RPMI7951 (cell line): ENCODE measurements around the gene GALNT2. TPM values are rescaled to one million over a fixed set of nuclear protein-coding genes. Genes with fewer than 3 reads are reported as not detected.

Experiments
- DNase-seq: peaks from one replicate; pipeline ENCODE4 v3.0.0-alpha.2; 2012; ENCODE audit warnings: low read depth
- total RNA-seq: library from RNA; depleted of rRNA; stranded (reverse); fragments of >200 nt; shearing (Covaris generic); gene quantifications from 2 replicates; pipeline ENCODE4 v1.2.3, GENCODE V29; 2014

GALNT2 gene
- total RNA-seq, 1 experiment from 2014 or later, result 26.6 TPM

DNA sequence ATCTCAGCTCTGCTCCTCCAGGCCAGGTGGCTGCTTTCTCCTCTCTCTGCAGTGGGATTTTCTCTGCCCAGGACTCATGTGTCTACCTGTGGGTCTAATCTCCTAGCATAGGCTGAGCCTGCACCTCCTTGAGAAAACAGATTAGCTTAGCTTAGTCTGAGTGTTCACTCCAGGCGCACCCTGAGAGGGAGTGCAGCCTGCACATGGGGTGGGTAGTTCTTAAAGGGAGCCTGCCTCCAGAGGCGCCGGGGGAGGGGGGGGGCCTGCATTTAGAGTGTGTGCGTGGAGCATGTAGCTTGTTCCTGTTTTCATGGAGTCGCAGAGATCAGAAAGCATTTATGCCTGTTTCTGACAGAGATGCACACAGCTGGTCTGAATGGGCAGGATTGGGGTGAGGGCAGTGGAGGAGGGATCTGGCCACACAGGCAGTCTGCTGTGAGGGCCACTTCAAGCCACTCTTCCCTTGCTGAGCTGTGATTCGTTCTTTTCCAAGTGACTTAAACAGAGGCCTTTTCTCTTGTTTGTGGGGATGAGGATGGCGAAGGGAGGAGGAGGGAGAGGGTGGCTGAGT, 45.2 kb downstream of the GALNT2 start:
- DNase-seq, result peak; percentile 25

DNA sequence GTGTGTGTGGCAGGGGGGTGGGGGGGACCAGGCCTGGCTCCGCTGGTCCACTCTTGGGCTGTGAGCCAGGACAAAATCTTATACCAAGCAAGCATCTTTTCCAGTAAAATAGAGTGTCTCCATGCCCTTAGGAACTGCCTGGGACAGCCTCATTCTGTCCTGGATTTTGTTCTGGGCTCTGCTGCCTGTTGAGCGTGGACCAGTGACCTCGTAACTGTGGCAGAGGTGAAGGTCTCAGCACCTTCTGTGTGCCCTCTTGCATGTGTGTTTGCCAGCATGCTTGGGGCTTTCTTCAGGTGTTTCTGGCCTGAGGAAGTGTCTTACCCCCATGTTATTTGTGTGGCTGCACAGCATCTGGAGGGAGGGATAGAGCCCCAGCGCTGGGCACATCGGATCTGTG, 45.7 kb downstream of the GALNT2 start:
- DNase-seq, result no peak

DNA sequence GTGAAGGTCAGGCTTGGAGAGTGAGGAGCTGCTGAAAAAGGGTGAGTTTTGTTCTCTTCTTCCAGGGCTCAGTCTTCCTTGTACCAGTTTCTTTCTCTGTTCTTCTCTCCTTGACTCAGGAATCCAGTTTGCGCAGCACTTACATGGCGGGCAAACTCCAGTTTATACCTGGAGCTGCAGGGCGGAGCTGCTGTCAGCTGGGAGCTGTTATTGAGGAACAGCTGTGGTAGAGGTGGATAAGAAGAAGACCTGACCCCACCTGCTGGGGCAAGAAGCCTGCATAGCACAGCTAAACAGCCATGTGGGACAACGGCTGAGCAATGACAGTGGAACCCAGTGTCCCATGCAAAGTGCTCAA, 46.2 kb downstream of the GALNT2 start:
- DNase-seq, result no peak

DNA sequence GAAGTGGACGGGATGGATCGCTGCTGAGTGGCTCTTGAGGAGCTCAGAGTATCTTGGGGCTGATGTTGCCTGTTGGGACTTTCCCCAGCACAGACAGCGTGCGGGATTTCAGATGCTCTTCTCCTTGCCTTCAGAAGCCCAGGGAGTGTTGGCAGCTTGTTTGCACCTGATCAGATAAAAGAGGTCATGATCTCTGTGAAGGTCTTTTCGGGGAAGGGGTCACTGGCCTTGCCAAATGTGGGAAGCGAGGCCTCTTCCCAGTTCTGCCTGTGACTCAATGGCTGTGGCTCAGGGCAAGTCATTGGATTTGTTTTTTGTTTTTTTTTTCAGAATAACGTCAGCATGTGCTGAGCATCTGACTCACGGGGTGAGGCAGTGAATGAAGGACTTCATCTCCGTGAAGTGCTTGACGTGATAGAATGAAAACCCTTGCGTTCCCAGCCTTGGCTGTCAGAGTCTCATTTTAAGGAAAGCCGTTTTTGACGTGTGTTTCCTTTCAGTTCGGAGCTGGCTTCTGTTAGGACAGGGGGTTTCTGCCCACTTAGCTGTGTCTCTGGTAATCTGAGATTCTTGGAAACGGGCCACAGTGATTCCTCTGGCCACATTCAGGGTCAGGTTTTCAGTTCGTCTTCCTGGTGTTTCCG, 46.7 kb downstream of the GALNT2 start:
- DNase-seq, result peak; percentile 87

DNA sequence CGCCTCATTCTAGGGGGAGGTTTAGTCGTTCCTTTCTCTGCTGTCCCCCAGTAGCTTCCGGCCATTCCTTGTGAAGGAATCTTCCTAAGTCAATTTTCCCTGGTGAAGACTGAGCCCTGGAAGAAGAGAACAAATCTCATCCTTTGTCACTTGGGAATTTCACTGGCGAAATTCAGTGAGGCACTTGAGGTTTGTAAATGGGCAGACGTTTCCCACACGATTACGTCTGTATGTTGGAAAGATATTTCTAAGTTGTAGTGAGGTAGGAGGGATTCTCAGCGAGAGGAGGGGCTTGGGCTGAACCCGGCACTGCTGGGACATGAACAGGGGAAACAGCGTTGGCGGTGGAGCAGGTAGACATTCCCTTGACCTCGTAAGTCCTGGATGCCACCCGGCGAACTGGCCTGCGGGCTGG, 47.2 kb downstream of the GALNT2 start:
- DNase-seq, result no peak

DNA sequence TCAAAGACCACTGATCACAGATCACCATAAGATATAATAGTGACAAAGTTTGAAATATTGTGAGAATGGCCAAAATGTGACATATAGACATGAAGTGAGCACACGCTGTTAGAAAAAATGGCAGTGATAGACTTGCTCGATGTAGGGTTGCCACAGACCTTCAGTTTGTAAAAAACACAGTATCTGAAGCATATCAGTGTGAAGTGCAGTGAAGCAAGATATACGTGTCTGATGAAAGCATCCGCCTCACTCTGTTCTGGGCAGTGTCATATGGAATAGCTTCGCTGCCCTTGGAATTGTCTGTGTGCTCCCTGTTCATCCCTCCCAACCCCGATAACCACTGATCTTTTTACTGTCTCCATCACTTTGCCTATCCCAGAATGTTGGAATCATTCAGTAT, 50.7 kb downstream of the GALNT2 start:
- DNase-seq, result no peak

DNA sequence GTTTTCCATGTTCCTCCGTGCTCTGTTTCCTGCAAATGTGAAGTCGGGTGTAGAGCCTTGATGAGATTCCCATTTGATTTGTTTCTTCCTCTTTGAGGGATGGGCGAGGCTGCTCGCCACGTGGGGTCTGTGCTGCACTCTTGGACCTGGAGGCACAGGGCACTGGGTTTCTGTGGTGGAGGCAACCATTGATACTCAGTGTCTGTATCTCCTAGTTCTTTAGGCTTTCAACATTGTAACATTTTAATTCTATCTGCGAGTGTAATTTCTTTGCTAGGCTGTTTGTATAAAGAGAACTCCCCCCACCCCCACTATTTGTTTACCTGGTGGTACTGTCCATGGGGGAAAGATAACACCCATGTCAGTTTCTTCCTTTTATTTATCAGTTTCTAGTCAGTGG, 52.3 kb downstream of the GALNT2 start:
- no peak for DNase-seq

DNA sequence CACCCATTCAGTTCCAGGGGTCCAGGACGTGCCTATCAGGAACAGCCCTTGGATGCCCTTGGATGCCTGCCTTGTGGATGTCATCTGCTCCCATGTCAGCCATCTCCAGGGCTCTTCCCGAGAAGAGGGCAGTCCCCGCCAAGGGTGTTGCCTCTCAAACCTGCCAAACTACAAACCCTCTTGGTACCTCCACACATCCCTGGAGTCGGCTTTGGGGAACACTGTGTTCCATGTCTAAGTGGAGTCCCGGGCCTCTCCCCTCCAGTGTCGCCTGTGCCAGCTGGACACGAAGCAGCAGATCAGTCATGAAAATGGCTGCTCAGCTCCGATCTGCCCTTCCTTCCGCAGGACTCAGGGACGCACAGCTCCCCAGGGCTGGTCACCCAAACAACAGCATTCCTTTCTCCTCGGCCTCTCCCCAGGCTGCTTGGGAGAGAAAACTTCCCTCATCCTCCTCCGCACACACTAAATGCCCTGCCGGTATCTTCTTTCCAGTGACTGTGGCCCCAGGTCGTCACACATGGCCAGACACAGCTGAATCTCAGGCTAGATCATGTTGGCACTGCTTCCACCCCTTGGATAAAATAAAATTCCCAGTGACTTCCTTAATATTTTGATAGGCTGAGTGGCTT, 53.4 kb downstream of the GALNT2 start:
- no peak for DNase-seq

DNA sequence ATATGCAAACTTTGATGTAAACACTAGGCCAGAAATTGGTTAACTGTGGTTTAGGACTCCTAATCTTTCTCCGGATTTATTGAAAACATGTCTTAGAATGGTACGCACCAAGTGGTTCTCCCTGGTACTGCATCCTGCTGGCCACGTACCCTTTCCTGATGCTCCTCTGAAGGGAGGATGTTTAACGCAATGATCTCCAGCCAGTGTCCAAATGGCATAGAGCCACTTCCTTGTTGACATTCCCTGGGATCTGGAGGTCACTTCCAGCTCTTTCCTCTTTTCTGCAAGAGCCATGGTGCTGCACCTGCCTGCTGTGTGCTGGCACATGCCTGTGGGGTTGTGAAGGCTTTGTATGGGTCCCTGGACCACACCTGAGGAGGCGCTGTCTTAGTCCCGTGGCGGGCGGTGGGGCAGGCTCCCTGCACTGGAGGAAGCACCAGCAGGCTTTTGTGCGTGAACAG, 53.9 kb downstream of the GALNT2 start:
- peak; percentile 24 for DNase-seq

DNA sequence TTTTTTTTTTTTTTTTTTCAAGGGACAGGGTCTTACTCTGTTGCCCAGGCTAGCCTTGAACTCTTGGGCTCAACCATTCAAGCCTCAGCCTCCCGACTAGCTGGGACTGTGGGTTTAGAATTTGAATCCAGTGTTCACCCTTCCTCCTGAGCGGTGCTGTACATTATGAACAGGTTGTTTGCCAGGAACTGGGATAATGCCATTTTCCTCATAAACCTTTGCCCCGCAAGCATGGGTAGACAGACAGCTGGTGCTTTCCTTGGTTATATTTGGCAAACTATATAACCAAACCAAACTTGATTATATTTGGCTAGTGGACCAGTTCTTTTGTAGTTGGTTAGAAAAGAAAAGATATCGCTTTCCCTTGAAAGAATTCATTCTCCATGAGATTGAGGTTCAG, 54.9 kb downstream of the GALNT2 start:
- no peak for DNase-seq

DNA sequence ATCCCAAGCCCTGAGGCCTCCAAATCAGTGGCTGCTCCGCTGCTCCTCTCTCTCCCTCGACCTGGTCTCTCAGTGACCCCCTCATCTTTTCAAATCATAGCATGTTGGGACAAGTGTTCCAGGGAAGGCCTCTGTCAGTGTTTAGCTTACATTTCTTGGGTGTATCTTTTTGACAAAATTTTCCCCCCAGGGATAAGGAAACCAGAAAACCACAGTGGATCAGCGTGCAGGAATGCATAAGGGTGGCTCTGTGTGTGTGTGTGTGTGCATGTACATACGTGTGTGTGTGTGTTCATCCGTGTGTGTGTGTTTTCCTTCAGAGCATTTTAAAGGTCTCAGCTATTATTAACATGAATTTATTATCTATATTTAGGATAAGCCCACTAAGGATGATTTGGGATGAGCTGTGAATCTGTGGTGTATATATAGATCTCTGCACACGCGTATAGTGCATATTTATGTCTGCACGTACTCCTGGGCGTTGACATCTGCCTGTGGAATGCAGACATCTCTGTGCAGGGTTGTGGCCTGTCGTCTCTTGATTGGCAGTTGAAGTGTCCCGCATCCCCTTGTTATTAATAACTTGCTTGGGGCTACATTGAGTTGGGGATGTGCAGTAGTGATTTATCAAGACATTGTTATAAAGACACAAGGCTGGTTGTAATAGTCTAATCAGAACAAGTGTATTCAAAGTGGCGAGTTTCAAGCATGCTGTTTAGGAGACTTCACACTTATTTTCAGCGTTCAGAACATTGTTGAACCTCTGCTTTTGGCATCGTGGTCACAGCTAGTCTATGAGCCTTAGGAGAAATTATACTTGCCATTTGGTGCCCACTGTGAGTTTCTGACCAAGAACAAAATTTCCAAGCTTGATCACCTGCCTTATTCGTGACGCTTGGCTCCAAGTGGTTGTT, 55.6 kb downstream of the GALNT2 start:
- DNase-seq, result peak; percentile 83

DNA sequence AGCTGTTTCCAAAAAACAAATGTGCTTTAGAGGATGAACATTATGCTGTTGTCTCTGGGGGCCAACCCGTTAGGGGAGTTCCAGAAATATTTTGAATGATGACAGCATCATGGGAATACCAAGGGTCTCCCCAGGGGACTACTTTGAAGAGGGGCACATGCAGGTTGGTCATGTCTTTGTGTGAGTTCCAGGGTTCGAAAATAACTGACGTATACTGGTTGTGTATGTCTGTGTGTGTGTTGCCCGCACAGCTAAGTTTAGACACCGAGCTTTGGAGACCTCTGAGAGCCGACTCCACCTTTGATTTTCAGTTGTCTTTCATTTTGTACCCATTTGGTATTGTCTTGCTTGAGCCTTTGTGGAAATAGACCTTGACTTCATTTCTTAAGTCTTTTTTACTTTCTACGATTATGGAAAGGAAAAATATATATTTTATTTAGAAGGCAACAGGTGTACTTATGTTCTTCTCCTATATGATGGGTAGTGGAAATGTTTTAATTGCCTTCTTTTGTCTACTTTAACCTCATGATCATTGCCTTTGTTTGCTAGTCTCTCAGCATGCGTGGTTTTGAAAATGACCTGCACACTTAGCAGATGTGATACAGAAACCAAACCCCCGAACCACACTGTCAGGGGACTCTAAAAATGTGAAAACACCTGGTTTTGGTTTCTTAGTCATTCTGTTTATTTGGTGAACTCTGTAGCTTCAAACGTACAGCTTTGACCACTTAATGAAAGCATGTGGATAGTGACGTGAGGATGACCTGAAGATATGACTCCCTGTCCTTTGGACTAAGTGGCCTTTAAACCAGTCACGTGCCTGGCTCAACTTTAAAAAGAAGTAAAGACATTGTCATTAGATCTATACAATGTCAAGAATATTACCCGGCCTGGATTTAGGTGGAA, 56.5 kb downstream of the GALNT2 start:
- peak; percentile 70 for DNase-seq

DNA sequence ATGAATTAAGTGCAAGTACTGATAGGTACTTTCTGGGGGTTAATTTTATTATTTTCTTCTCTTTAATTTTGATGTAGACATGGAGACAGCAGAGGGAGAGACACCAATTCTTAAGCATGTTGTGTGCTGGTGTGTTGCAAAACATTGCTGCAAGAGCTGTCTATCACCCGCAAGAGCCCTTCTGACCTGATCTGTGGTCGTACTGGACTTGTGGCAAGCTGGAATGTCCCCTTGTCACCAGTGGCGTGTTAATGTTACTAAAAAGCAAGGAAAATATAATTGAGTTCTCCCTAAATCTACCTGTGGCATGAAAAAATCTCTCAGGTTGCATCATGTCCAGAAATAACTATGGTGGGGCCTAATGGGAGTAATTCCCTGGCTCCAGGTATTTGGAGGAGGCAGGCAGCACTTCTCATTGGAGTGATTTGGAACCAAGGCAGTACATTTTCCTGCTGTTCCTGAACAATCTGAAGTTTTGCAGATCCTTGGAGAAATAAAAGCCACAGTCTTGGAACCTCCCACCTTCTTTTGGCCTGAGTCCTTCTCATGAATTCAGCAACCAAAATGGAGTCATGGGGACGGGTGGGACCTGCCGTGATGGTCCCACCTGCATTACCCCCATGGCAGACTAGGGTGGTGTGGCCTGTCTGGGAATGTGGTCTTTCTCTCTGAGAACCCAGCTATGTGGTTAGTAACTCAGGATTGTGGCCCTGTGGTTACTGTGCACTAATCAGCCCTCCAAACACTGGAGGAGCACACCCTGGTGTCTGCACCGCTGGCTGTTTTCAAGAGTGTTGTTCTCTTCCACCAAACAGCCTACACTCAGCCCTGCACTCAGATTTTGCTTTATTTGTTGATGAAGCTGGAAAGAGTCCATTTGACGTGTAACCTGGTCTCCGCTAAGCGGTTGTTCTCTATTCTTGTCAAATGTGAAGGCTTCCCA, 57.4 kb downstream of the GALNT2 start:
- no peak for DNase-seq

DNA sequence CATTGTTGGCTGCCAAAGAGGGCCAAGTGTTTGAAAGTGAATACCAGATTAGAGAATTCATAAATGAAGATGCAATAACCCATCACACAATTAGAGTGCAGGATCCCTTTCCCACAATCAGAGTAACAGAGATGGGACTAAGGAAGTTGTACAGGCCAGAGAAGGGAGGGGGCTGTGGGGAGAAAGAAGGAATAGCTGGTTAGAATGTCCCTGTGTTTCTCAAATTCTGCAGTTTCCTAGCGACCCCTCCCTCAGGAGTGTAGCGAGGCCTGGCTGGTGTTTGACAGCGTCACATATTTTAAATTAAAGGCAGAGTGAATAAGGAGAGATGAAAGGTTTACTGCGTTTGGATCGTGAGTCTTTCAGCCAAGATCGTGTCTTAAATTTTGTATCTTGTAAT, 58.1 kb downstream of the GALNT2 start:
- DNase-seq, result no peak

DNA sequence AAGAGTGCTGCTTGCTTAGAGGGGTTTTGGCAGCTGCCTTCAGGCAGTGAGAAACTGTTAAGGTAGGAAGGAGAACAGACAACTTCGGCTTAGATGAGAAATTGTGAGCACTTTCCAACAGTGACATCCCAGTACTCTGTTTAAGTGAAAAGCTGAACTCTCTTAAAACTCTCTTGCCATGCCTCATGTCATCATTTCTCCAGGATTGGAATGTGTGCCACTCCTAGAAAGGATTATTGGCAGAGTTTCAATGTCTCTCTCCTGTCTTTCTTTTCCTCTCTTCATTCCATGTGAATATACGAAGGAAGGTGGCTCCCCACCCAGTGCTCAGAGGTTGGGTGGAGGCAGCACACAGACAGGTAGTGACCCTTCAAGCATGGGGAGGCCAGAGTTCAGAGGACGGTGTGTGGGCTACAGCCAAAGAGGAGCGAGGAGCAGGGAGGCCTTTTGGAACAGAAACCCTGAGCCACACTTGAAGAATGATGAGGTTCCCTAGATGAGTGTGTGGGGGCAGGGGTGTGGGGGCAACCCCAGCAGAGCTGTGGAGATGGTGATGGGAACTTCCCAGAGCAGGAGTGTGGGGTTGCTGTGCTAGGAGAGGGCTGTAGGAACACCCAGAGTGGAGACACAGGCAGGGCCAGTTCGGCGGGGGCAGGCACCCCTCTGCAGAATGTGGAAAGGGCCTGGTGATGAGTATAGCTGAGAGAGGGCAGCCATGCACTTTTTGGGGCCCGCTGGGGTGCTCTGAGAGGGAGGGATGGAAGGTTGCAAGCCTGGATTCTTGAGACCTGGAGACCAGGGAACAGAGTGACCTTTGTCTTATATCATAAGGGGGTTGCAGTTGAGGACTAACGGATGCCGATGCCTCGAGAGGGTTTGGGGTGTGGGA, 58.8 kb downstream of the GALNT2 start:
- DNase-seq, result peak; percentile 19

DNA sequence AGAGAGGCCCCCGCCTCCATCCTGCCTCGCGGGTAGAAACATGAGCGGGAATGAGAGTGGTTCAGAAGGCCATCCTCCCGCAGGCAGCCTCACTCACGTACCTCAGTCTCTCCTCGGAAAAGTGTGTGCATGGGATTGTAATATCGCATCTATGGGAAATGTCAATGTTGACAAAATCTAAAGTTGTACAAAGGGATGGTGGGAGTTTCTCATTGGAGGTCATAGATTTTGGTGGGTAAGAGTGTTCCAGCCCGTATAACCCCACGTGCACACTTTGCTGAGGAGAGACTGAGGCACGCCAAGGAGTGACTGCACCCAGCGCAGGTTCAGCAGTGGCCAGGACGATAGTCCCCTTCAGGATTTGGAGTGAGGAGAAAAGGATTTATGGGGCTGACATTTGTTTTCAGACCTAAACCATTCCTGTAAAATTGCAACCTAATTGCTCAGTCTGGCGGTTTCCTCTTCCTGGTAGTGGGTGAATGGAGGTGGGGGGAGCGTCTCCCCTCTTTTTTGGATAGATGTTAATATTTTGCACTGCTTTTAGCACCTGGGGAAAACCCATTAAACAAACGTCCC, 59.6 kb downstream of the GALNT2 start:
- DNase-seq, result no peak

DNA sequence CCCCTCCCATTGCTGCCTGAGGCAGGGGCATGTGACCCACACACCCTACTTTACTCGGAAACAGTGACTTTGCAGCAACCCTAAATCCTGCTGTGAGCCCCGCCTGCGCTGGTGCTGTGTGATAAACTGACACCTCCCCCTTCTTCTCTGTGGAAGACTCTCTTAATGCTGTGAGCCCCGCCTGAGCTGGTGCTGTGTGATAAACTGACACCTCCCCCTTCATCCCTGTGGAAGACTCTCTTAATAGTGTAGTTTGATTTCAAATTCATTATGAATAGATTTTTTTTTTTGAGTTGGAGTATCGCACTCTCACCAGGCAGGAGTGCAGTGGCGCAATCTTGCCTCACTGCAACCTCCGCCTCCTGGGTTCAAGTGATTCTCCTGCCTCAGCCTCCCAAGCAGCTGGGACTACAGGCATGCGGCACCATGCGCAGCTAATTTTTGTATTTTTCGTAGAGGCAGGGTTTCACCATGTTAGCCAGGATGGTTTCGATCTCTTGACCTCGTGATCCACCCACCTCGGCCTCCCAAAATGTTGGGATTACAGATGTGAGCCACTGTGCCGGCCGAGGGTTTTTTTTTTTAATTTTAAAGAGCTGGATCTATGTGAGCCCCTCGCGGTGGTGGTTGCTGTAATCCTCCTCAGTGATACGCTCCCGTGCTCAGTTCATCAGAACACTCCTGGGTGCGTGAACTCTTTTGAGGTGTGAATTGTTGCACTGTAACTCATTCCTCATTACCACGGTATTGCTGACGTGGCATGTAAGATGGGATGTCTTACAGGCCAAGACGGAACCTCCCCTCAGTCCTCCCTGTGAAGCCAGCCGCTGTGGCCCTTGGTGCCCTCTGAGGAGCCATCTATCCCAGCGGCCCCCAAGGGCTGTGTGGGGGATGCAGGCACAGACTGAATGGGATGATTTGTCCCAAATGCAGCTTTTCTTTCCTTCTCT, 60.3 kb downstream of the GALNT2 start:
- DNase-seq, result no peak
